Dedifferentiated amniotic fluid mesenchymal stem cell (primary cell): ENCODE data around the gene SRRM3.
"Not testable (repeated sequence)": the region's sequence is repeated elsewhere in the genome, so short reads cannot be mapped to it uniquely, and the experiment has no call there.

Source experiments
- DNase-seq: peaks from one replicate; pipeline ENCODE4 v3.0.0-alpha.2; 2016; ENCODE audit errors: extremely low spot score

SRRM3 gene

GRCh38 chr7:76201732-76202665 is at the start of gene SRRM3:
Gene SRRM3, plus strand, starts transcription at chr7:76201896. Its CDS starts 33,171 bp downstream, at chr7:76235067.
- peak; percentile 52 for DNase-seq

DNA sequence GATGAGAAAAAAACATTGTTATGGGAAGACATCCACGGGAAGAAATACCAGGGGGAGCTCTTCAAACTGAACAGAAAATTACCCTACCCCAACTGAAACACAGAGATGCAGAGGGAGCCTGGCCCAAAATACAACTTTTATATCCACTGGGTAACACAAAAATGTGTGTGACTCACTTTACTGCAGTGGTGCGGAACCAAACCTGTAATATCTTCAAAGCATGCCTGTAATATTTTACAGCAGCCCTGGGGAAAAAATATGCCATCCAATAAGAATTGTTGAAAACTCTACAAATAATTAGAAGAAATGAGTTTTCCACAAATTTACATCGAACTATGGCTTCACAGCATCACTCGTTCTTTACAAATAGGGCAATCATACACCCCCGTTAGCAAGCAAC is 49.8 kb upstream of the SRRM3 start:
- DNase-seq = no peak

DNA sequence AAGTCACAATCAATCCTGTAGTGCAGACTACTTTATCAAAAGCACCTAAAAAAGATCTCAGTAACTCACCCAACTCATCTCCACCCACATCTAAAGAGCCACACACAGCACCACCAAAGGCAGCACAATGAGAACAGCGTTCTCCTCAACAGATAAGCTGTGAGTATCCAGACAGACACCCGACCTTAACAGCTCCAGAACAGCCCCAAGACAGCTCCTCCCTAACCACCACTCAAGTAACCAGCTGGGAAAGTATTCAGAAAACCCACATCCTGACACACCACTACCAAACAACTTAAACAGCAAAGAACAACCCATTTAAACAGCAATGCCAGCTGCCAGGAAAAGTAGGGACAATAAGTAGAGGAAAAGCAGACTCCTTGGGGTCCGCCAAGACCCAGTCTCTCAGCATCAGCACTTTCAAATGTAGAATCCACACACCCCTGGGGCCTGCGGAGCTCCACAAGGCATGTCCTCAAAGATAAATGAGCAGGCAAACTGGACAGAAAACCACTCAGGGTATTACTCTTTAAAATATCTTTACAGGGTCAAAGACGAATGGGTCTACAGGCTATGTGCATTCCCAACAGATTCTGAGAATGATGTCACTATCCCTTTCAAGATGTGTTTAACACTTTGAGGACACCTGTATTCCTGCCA is 48.0 kb upstream of the SRRM3 start:
- not testable (repeated sequence) for DNase-seq

DNA sequence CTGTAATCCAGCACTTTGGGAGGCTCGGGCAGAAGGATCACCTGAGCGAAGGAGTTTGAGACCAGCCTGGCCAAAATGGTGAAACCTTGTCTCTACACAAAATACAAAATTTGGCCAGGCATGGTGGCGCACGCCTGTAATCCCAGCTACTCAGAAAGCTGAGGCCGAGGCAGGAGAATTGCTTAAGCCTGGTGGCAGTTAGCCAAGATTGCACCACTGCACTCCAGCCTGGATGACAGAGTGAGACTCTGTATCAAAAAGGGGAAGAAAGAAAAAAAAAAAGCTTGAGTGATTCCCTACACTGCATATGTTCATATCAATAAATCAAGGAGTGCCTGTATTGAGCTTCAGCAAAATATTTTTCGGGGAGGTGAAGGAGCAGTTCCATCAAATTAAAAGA is 45.8 kb upstream of the SRRM3 start:
- no peak for DNase-seq

DNA sequence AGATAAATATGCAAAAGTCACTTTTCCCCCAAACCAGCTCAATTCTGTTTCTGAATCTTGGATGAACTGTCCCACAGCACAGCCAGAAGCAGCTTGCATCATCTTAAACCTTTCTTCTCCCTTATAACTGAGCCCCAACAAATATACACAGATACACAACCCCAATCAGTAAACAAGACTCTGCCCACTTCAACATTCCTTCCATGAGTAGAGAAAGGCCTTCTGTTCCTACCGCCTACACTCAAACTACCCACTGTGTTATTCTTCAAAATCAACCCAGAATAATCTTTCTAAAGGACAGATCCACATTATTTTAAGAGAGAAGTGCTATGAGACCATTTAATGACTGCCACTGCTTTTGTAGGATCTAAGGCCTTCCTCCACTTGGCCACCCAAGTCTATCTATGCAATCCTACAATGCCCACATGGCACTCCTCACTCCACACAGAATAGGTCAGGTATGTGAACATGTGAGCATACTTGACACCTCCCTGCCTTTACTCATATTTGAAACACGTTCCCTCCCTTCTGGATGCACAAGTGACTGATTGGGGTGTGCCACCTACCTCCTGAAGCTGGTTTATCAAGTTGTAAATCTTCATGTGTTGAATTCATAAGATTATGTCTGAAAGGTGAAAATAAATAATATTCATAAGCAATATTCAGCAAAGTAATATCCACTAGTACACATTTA is 44.6 kb upstream of the SRRM3 start:
- not testable (repeated sequence) for DNase-seq

GRCh38 chr7:76158416-76158815 is 43.3 kb upstream of the SRRM3 start:
- DNase-seq = not testable (repeated sequence)

DNA sequence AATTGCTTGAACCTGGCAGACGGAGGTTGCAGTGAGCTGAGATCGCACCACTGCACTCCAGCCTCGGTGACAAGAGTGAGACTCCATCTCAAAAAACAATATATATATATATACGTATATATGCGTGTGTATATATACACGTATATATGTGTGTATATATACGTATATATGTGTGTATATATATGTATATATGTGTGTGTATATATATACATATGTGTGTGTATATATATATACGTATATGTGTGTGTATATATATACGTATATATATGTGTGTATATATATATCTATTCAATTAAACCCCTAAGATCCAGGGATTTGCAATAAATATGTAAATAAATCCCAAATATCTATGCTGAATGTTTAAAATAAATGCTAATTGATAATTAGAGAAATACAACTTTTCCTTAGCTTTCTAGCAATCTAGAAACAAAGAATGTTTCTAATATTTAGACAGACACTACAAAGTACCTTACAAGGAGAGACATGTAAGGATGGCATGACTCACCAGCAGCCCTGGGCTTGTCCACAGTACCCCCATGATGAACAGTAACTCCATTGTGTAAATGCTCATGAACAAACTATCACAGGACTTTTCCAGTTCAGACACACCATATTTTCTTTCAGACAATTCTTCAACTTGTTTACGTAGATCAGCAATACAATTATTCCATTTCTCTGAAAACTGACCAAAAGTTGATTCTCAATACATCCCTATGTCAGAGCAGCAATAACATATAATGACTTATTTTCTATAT is 39.1 kb upstream of the SRRM3 start:
- DNase-seq = not testable (repeated sequence)

DNA sequence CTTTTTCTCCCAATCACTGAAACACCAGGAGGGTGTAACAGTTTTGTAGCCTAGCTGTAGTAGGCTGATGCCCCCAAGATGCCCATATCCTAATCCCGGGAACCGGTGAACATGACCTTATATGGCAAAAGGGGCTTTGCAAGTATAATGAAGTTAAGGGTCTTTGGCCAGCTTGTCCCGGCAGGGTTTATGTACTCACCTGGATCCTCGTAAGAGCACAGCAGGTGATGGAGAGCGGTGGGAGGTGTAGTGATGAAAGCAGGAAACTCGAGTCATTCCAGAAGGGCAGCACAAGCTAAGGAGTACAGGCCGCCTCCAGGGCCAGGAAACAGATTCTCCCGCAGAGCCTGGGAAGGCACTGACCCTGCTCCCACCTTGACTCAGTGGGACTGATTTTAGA is 37.9 kb upstream of the SRRM3 start:
- not testable (repeated sequence) for DNase-seq

- no peak for DNase-seq
Measured at GRCh38 chr7:76165106-76165972, 36.4 kb upstream of the SRRM3 start.

- DNase-seq = no peak
Measured at GRCh38 chr7:76165973-76166403, 35.7 kb upstream of the SRRM3 start.

- DNase-seq = peak; percentile 88
Measured at GRCh38 chr7:76166404-76167255, 35.1 kb upstream of the SRRM3 start.

GRCh38 chr7:76173566-76174205 is 28.0 kb upstream of the SRRM3 start:
- no peak for DNase-seq

DNA sequence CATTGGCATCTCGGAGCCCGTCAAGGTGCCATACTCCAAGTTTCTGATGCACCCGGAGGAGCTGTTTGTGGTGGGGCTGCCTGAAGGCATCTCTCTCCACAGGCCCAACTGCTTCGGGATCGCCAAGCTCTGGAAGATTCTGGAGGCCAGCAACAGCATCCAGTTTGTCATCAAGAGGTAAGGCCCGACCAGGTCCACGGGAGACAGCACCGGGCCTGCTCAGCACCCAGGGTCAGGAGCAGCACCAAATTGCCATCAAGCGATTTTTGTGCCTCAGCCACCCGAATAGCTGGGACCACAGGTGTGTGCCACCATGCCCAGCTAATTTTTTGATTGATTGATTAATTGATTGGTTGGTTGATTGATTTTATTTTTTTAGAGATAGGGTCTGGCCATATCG is 24.7 kb upstream of the SRRM3 start:
- DNase-seq = not testable (repeated sequence)

DNA sequence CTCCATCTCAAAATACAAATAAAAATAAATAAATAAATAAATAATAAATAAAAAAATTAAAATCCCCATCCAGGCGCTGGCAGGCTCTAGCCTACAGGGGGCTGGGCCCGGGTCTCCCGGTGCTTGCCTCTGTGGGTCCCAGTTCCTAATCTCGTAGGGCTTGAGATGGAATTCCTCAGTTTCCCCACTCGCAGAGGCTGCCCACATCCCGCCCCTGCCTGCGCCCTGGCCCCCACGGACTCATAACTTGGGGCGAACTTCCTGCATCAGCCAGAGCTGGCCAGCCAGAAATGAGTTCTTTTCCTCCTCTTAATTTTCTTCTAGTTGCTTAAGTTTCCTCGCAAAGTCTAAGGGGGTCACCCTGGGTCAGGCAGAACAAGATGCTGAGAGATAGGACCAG is 22.0 kb upstream of the SRRM3 start:
- no peak for DNase-seq

GRCh38 chr7:76182225-76182960 is 19.3 kb upstream of the SRRM3 start:
- DNase-seq = no peak

GRCh38 chr7:76185187-76185896 is 16.4 kb upstream of the SRRM3 start:
- DNase-seq = no peak

DNA sequence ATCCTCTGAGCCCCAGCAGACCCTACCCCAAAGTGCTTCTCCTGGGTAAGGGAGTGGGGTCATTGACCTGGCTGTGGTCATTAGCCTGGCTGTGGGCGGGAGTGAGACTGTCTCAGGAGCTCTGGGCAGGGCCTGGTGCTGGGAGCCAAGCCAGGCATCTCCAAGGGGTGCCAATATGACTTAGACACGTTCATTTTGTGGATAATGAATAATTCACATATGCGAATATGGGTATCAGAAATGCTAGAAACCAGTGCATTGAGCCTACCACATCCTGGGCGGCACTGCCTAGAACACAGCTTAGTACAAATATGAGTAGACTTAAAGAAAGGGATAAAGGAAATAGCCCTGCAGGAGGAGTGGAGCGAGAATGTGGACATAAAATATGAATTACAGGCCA is 14.4 kb upstream of the SRRM3 start:
- no peak for DNase-seq

GRCh38 chr7:76189276-76189675 is 12.4 kb upstream of the SRRM3 start:
- no peak for DNase-seq
